K562 (cell line): ENCODE results near the gene MYL6B. TPM values are rescaled to one million over a fixed set of nuclear protein-coding genes. Genes with fewer than 3 reads are reported as not detected.

ENCODE experiments used
- CREBBP ChIP-seq: IDR thresholded peaks from one replicate; pipeline ENCODE4 v1.6.1; 2012; ENCODE audit warnings: low read depth, mild to moderate bottlenecking, control low read depth, inconsistent platforms, low read length
- CREM ChIP-seq: IDR thresholded peaks from 2 replicates; pipeline ENCODE4 v1.6.1; 2014; ENCODE audit warnings: antibody characterized with exemption, low read depth
- KDM5B ChIP-seq: fragments of 200-600 bp; sonication (generic); IDR thresholded peaks from 2 replicates; pipeline ENCODE4 v1.6.1; 2012; ENCODE audit warnings: low read depth, mild to moderate bottlenecking, moderate library complexity, low read length, control low read depth, inconsistent platforms; ENCODE audit not compliant: insufficient replicate concordance
- MAX ChIP-seq: sonication (generic); formaldehyde crosslinking; IDR thresholded peaks from 2 replicates; pipeline ENCODE4 v1.9.0; 2022; ENCODE audit warnings: mild to moderate bottlenecking, missing genetic modification reagents
- NFIC ChIP-seq: fragments of 450-650 bp; IDR thresholded peaks from 2 replicates; pipeline ENCODE4 v1.6.1; 2017; ENCODE audit warnings: mild to moderate bottlenecking, inconsistent platforms
- NONO ChIP-seq, 2 experiments: fragments of 200-400 bp in 1 of 2; fragments of 450-650 bp in 1 of 2; formaldehyde crosslinking in 1 of 2; IDR thresholded peaks; 2 replicates each; pipeline ENCODE4 v1.6.1; 2017; ENCODE audit warnings: low read depth in 2 of 2, mild to moderate bottlenecking in 2 of 2, moderate library complexity in 2 of 2, low read length in 1 of 2
- OTX1 ChIP-seq: fragments of 450-650 bp; formaldehyde crosslinking; IDR thresholded peaks from 2 replicates; pipeline ENCODE4 v1.4.0; 2022; ENCODE audit warnings: mild to moderate bottlenecking
- POLR2H ChIP-seq: IDR thresholded peaks from 2 replicates; pipeline ENCODE4 v1.6.1; 2016; ENCODE audit warnings: missing genetic modification characterization, low read depth, mild to moderate bottlenecking, control low read depth, missing compliant biosample characterization, moderate library complexity
- POU5F1 ChIP-seq: fragments of 150-350 bp; IDR thresholded peaks from 2 replicates; pipeline ENCODE4 v1.6.1; 2014; ENCODE audit warnings: borderline replicate concordance, low read length, low read depth, mild to moderate bottlenecking; ENCODE audit not compliant: partially characterized antibody
- RAD51 ChIP-seq: fragments of 450-650 bp; IDR thresholded peaks from 2 replicates; pipeline ENCODE4 v1.7.1; 2016; ENCODE audit warnings: low read depth, mild to moderate bottlenecking, borderline replicate concordance
- RCOR1 ChIP-seq, 2 experiments: IDR thresholded peaks; 2 replicates each; pipeline ENCODE4 v1.6.1; 2012; ENCODE audit warnings: low read depth in 2 of 2, low read length in 2 of 2, borderline replicate concordance in 1 of 2, improper control_type of control experiment in 1 of 2
- SMAD4 ChIP-seq: fragments of 250-450 bp; sonication (Bioruptor Pico); conservative IDR thresholded peaks from 2 replicates; pipeline ENCODE4 v1.8.0; 2021; ENCODE audit warnings: inconsistent platforms, mild to moderate bottlenecking, moderate library complexity
- SP1 ChIP-seq: sonication (generic); formaldehyde crosslinking; IDR thresholded peaks from 2 replicates; pipeline ENCODE4 v1.8.1; 2022; ENCODE audit warnings: mild to moderate bottlenecking, missing genetic modification reagents
- TBP ChIP-seq: optimal IDR thresholded peaks from 2 replicates; pipeline ENCODE3; 2011; ENCODE audit warnings: low read depth, low read length, improper control_type of control experiment
- UBTF ChIP-seq, 2 experiments: IDR thresholded peaks; 2 replicates each; pipeline ENCODE4 v1.6.1; 2012; ENCODE audit warnings: improper control_type of control experiment in 2 of 2, low read depth in 2 of 2, low read length in 2 of 2, borderline replicate concordance in 1 of 2
- ZBTB7A ChIP-seq: IDR thresholded peaks from 2 replicates; pipeline ENCODE4 v1.6.1; 2011; ENCODE audit warnings: low read depth, mild to moderate bottlenecking, low read length, moderate library complexity, borderline replicate concordance; ENCODE audit not compliant: control insufficient read depth
- ZFX ChIP-seq: sonication (generic); formaldehyde crosslinking; IDR thresholded peaks from 2 replicates; pipeline ENCODE4 v1.8.0; 2022; ENCODE audit warnings: mild to moderate bottlenecking, missing genetic modification reagents, moderate library complexity
- ZNF143 ChIP-seq: sonication (generic); formaldehyde crosslinking; IDR thresholded peaks from 2 replicates; pipeline ENCODE4 v1.9.0; 2022; ENCODE audit warnings: mild to moderate bottlenecking, missing genetic modification reagents
- ZNF175 ChIP-seq: fragments of 200-800 bp; sonication (Bioruptor generic); IDR thresholded peaks from 2 replicates; pipeline ENCODE4 v1.6.1; 2016; ENCODE audit warnings: low read depth, mild to moderate bottlenecking, missing genetic modification characterization, missing compliant biosample characterization
- ZNF197 ChIP-seq: fragments of 200-800 bp; sonication (Bioruptor generic); IDR thresholded peaks from 2 replicates; pipeline ENCODE4 v1.6.1; 2016; ENCODE audit warnings: low read depth, missing genetic modification characterization, missing compliant biosample characterization
- ZNF41 ChIP-seq: fragments of 250-450 bp; sonication (Bioruptor Pico); conservative IDR thresholded peaks from 2 replicates; pipeline ENCODE4 v1.4.0; 2020; ENCODE audit warnings: mild to moderate bottlenecking
- ZNF586 ChIP-seq: fragments of 450-650 bp; formaldehyde crosslinking; conservative IDR thresholded peaks from 2 replicates; pipeline ENCODE4 v1.4.0; 2020; ENCODE audit warnings: mild to moderate bottlenecking, moderate library complexity
- polyA plus RNA-seq, 8 experiments: library from polyadenylated mRNA; depleted of rRNA in 4 of 8; stranded (reverse) in 5 of 8; unstranded in 3 of 8; fragments of >200 nt; fragmentation: Nextera tagmentation in 2 of 8; fragmentation: Illumina TruSeq in 1 of 8; extraction: Ambion mirVana in 2 of 8; extraction: Trizol in 1 of 8; gene quantifications; 2 replicates each; pipeline versions ENCODE4 v1.2.1 to v1.2.3, GENCODE V29; 2011 to 2014; ENCODE audit warnings: inconsistent platforms in 1 of 8, missing spikeins in 1 of 8
- total RNA-seq, 7 experiments: library from RNA; depleted of rRNA in 6 of 7; stranded (reverse); fragments of >200 nt in 6 of 7; fragmentation: Illumina TruSeq in 2 of 7; extraction: Trizol in 2 of 7; gene quantifications; 2 replicates each; pipeline versions ENCODE4 v1.2.1 to v1.2.3, GENCODE V29; 2011 to 2021; ENCODE audit warnings: low replicate concordance in 1 of 7
- TF ChIP-seq, protein P1 (sequence below): IDR thresholded peaks from 2 replicates; pipeline ENCODE4 v1.6.1; 2011; ENCODE audit warnings: borderline replicate concordance, low read depth, mild to moderate bottlenecking, moderate library complexity, low read length; ENCODE audit not compliant: insufficient read depth, poor library complexity, severe bottlenecking

Gene MYL6B
- total and polyA plus RNA-seq, 9 of the 15 experiments (the other 6 are each of a cell fraction or from before 2014, with no cell fraction given): 42.8 to 77.3 (median 68.6) TPM

DNA sequence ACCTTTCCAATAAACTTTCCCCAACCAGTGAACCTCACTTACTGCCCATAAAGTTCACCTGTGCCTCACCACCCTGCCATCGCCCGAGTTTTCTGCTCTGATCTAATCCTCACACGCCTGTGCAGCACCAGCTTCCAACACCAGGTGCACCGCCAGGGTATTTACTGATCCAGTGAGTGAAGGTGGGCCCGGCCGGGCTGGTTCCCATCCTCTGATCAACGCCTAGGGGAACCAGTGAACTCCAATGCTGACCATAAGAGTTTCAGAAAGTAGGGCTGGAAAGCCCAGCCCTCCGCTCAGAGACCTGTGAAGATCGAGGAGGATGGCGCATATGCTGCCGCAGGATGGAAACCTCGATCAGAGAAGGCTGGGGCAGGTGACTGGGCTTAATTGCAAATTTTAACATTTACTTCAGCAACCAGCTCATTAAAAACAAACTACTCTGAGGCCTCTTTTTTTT is 685 bp upstream of the MYL6B start (continued):
- TF ChIP-seq SP1 (CRISPR knock-in tag) (0 out of 2 replicates have a peak, but pooled peaks have one; percentile 34), MAX (CRISPR knock-in tag) (peak; percentile 66), KDM5B (peak; percentile 77), ZNF143 (CRISPR knock-in tag) (no peak), SMAD4 (CRISPR knock-in tag) (no peak), NFIC (0 out of 2 replicates have a peak, but pooled peaks have one; percentile 13), ZNF175 (CRISPR knock-in tag) (0 out of 2 replicates have a peak, but pooled peaks have one; percentile 36), OTX1 (CRISPR knock-in tag) (no peak), ZBTB7A (peak; percentile 32; the same call in 1 of the 2 replicates), ZFX (CRISPR knock-in tag) (0 out of 2 replicates have a peak, but pooled peaks have one; percentile 4), POLR2H (no peak), ZNF41 (CRISPR knock-in tag) (no peak), RAD51 (no peak), NONO (IDR thresholded peaks at IDR 0.05; ENCODE audit: low read depth in 2 of 2, low read length in 1 of 2) (no peak), UBTF (IDR thresholded peaks at IDR 0.05; ENCODE audit: borderline replicate concordance in 1 of 2, low read depth in 2 of 2, low read length in 2 of 2) (peak in 1 of 2 experiments; percentile 44; a peak in 1 of 4 replicates), ZNF197 (CRISPR knock-in tag) (0 out of 2 replicates have a peak, but pooled peaks have one; percentile 6), POU5F1 (no peak), ZNF586 (no peak), TBP (peak; percentile 72), CREM (0 out of 2 replicates have a peak, but pooled peaks have one; percentile 17), RCOR1 (IDR thresholded peaks at IDR 0.05; ENCODE audit: borderline replicate concordance in 1 of 2, low read depth in 2 of 2, low read length in 2 of 2) (no peak), CREBBP (no peak)
- TF ChIP-seq, protein P1, sequence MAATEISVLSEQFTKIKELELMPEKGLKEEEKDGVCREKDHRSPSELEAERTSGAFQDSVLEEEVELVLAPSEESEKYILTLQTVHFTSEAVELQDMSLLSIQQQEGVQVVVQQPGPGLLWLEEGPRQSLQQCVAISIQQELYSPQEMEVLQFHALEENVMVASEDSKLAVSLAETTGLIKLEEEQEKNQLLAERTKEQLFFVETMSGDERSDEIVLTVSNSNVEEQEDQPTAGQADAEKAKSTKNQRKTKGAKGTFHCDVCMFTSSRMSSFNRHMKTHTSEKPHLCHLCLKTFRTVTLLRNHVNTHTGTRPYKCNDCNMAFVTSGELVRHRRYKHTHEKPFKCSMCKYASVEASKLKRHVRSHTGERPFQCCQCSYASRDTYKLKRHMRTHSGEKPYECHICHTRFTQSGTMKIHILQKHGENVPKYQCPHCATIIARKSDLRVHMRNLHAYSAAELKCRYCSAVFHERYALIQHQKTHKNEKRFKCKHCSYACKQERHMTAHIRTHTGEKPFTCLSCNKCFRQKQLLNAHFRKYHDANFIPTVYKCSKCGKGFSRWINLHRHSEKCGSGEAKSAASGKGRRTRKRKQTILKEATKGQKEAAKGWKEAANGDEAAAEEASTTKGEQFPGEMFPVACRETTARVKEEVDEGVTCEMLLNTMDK: peak; percentile 58
